Neural cell (in vitro differentiated cells): ENCODE data around the gene RBMS3.

ENCODE experiments used
- CTCF ChIP-seq: fragments of 450-650 bp; IDR thresholded peaks from 2 replicates; pipeline ENCODE4 v1.5.1; 2014; ENCODE audit warnings: antibody characterized with exemption, mild to moderate bottlenecking, moderate library complexity; ENCODE audit not compliant: poor library complexity, severe bottlenecking
- EP300 ChIP-seq: fragments of 450-650 bp; conservative IDR thresholded peaks from 2 replicates; pipeline ENCODE4 v1.6.1; 2014; ENCODE audit warnings: antibody characterized with exemption, mild to moderate bottlenecking, moderate library complexity; ENCODE audit not compliant: poor library complexity, severe bottlenecking
- EZH2 ChIP-seq: fragments of 200-600, 300-800 bp; shearing (Covaris generic), sonication (generic); IDR thresholded peaks from 2 replicates; pipeline ENCODE4 v1.6.1; 2014; ENCODE audit warnings: antibody characterized with exemption, low read length, borderline replicate concordance, mild to moderate bottlenecking; ENCODE audit not compliant: insufficient read depth, poor library complexity, severe bottlenecking
- MXI1 ChIP-seq: fragments of 450-650 bp; conservative IDR thresholded peaks from 2 replicates; pipeline ENCODE4 v1.6.1; 2014; ENCODE audit warnings: antibody characterized with exemption, mild to moderate bottlenecking; ENCODE audit not compliant: poor library complexity, severe bottlenecking
- POLR2AphosphoS5 ChIP-seq: IDR thresholded peaks from 2 replicates; pipeline ENCODE4 v1.6.1; 2012
- RAD21 ChIP-seq: fragments of 450-650 bp; conservative IDR thresholded peaks from 2 replicates; pipeline ENCODE4 v1.6.1; 2014; ENCODE audit warnings: antibody characterized with exemption, mild to moderate bottlenecking, moderate library complexity
- REST ChIP-seq: IDR thresholded peaks from 2 replicates; pipeline ENCODE4 v1.6.1; 2012; ENCODE audit warnings: borderline replicate concordance

DNA sequence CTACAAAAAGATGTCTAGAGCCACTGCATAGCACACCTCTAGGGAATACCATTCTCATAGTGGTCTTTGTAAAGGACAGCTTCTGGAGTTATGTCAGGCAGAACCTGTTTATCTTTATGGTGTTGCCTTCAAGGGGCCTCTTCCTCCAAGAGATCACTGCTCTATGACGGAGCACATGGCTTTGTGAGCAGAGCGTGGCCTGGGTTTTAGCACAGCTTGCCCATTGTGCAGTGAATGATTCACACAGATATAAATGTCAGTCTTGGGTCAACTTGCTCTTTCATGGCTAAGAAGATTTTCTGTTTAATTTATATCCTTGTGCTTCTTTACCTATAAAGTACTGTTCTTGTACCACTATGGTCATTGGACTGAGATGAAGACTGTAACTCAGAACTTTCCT is 41.5 kb upstream of the RBMS3 start:
- no peak for TF ChIP-seq RAD21
- no peak for TF ChIP-seq CTCF
- no peak for TF ChIP-seq EZH2
- TF ChIP-seq REST, result no peak
- no peak for TF ChIP-seq POLR2AphosphoS5
- TF ChIP-seq EP300, result no peak
- no peak for TF ChIP-seq MXI1
